MM.1S (cell line): ENCODE measurements around the gene HCN2.

Experiments
- DNase-seq: peaks from one replicate; pipeline ENCODE4 v3.0.0-alpha.2; 2015
- H2AFZ ChIP-seq: fragments of 300-600 bp; sonication (generic); 2 replicates; pipeline ENCODE4 v1.6.0; 2016; ENCODE audit warnings: antibody characterized with exemption, low read length
- H3F3A ChIP-seq: fragments of 300-600 bp; sonication (generic); 2 replicates; pipeline ENCODE4 v1.6.1; 2016; ENCODE audit warnings: mild to moderate bottlenecking, antibody characterized with exemption, low read length, moderate library complexity, mixed read lengths; ENCODE audit not compliant: insufficient read depth
- H3K27ac ChIP-seq: fragments of 300-600 bp; sonication (generic); 2 replicates; pipeline ENCODE4 v1.5.1; 2016; ENCODE audit warnings: mild to moderate bottlenecking, low read length
- H3K27me3 ChIP-seq: fragments of 300-600 bp; sonication (generic); replicated peaks from 2 replicates; pipeline ENCODE4 v1.6.0; 2016; ENCODE audit warnings: low read length; ENCODE audit not compliant: insufficient read depth
- H3K36me3 ChIP-seq: fragments of 300-600 bp; sonication (generic); replicated peaks from 2 replicates; pipeline ENCODE4 v1.6.1; 2016; ENCODE audit warnings: mild to moderate bottlenecking, low read length, mixed read lengths; ENCODE audit not compliant: insufficient read depth
- H3K4me1 ChIP-seq: fragments of 300-600 bp; sonication (generic); 2 replicates; pipeline ENCODE4 v1.6.1; 2016; ENCODE audit warnings: low read length, mixed read lengths
- H3K4me2 ChIP-seq: fragments of 300-600 bp; sonication (generic); 2 replicates; pipeline ENCODE4 v1.6.0; 2016; ENCODE audit warnings: low read depth, low read length
- H3K4me3 ChIP-seq: fragments of 300-600 bp; sonication (generic); 2 replicates; pipeline ENCODE4 v1.5.1; 2016; ENCODE audit warnings: low read length, mixed read lengths
- H3K79me2 ChIP-seq: fragments of 300-600 bp; sonication (generic); 2 replicates; pipeline ENCODE4 v1.6.1; 2016; ENCODE audit warnings: mixed run types, low read length, mixed read lengths
- H3K9ac ChIP-seq: fragments of 300-600 bp; sonication (generic); 2 replicates; pipeline ENCODE4 v1.6.1; 2016; ENCODE audit warnings: low read length, mixed read lengths
- H3K9me2 ChIP-seq: fragments of 300-600 bp; sonication (generic); replicated peaks from 2 replicates; pipeline ENCODE4 v1.6.1; 2016; ENCODE audit warnings: mild to moderate bottlenecking, low read length, mixed read lengths; ENCODE audit not compliant: insufficient read depth
- H3K9me3 ChIP-seq: fragments of 300-600 bp; sonication (generic); replicated peaks from 2 replicates; pipeline ENCODE4 v1.6.1; 2016; ENCODE audit warnings: mild to moderate bottlenecking, low read length, mixed read lengths; ENCODE audit not compliant: insufficient read depth
- H4K20me1 ChIP-seq: fragments of 300-600 bp; sonication (generic); 2 replicates; pipeline ENCODE4 v1.6.1; 2016; ENCODE audit warnings: mild to moderate bottlenecking, low read length, moderate library complexity, mixed read lengths; ENCODE audit not compliant: insufficient read depth
- CTCF ChIP-seq: fragments of 300-600 bp; sonication (generic); IDR thresholded peaks from 2 replicates; pipeline ENCODE4 v1.5.1; 2016; ENCODE audit warnings: antibody characterized with exemption, low read length, mixed read lengths
- EZH2 ChIP-seq: fragments of 300-600 bp; sonication (generic); optimal IDR thresholded peaks from 2 replicates; pipeline ENCODE3; 2017; ENCODE audit warnings: low read depth, mild to moderate bottlenecking, antibody characterized with exemption, low read length, mixed read lengths
- EZH2phosphoT487 ChIP-seq: fragments of 300-600 bp; sonication (generic); IDR thresholded peaks from 2 replicates; pipeline ENCODE4 v1.6.1; 2018; ENCODE audit warnings: antibody characterized with exemption, low read length

HCN2 gene

DNA sequence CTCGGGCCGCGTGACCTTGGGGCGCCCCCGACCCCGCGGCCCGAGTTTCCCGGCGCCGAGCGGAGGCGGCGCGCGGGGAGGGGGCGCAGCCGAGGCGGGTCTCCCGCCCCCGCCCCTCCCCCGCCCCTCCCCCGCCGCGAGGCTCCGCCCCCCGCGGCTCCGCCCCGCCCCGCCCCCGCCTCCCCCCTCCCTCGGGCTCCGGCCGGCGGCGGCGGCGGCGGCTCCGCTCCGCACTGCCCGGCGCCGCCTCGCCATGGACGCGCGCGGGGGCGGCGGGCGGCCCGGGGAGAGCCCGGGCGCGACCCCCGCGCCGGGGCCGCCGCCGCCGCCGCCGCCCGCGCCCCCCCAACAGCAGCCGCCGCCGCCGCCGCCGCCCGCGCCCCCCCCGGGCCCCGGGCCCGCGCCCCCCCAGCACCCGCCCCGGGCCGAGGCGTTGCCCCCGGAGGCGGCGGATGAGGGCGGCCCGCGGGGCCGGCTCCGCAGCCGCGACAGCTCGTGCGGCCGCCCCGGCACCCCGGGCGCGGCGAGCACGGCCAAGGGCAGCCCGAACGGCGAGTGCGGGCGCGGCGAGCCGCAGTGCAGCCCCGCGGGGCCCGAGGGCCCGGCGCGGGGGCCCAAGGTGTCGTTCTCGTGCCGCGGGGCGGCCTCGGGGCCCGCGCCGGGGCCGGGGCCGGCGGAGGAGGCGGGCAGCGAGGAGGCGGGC lies at the start of gene HCN2:
HCN2 (plus strand) TSS at position 189 of the 703 bp plus-strand sequence; CDS start at position 254, 65 bp downstream.
- Histone ChIP-seq H3K9ac (no peak within 1 kb of the TSS), H3K4me1 (no peaks in the 10 kb centered on the region), H3K4me3 (no peak within 1 kb of the TSS), H4K20me1 (no peaks in the 10 kb centered on the region), H3K79me2 (no peaks in the 10 kb centered on the region), H3K27me3 (peaks cover 65% of the 10 kb centered on the region), H3F3A (no peaks in the 10 kb centered on the region), H3K9me3 (no peaks in the 10 kb centered on the region), H3K27ac (no peak within 1 kb of the TSS), H2AFZ (no peak within 1 kb of the TSS), H3K9me2 (no peaks in the 10 kb centered on the region), H3K36me3 (no peaks in the 10 kb centered on the region), H3K4me2 (no peak within 1 kb of the TSS)
- TF ChIP-seq EZH2 (no peak), EZH2phosphoT487 (no peak), CTCF (no peak)
- DNase-seq, result no peak

DNA sequence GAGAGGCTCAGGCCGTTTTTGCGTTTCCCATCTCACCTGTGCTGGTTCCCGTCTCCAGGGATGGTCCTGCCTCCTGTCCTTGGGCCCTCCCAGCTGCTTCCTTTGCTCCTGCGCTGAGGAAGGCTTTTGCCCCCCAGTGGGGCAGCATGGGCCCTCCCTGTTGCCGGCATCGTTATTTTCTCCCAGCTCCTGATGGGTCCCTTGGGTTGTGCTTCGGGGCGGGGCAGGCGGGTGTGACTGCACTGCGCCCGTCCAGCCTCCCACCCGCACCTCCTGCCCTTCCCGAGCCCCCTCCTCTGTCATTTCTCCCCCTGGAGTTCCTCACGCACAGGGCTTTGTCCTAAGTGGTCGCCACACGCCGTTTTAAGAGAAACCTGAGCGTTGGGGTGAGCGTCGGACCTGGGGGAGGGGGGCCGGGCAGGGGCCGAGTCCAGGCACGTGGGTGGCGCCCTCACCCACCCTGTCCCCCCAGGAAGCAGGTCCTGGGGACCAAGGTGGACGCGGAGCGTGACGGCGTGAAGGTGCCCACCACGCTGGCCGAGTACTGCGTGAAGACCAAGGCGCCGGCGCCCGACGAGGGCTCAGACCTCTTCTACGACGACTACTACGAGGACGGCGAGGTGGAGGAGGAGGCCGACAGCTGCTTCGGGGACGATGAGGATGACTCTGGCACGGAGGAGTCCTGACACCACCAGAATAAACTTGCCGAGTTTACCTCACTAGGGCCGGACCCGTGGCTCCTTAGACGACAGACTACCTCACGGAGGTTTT lies 48.6 kb upstream of the HCN2 start:
- no peaks in the 10 kb centered on the region for H4K20me1 ChIP-seq
- H3K4me1 ChIP-seq, result no peaks in the 10 kb centered on the region
- no peak overlapping the region for H2AFZ ChIP-seq
- TF ChIP-seq EZH2phosphoT487, result no peak
- TF ChIP-seq EZH2, result no peak
- no peak for TF ChIP-seq CTCF
- H3K36me3 ChIP-seq, result no peaks in the 10 kb centered on the region
- no peak overlapping the region for H3K4me3 ChIP-seq
- H3K9ac ChIP-seq, result no peak overlapping the region
- 0 out of 2 replicates have a peak, but pooled peaks cover 3% of the 10 kb centered on the region for H3K79me2 ChIP-seq
- H3K9me3 ChIP-seq, result no peaks in the 10 kb centered on the region
- no peaks in the 10 kb centered on the region; the same call in 1 of the 2 replicates for H3K27me3 ChIP-seq
- H3K4me2 ChIP-seq, result no peak overlapping the region
- H3K9me2 ChIP-seq, result no peaks in the 10 kb centered on the region
- DNase-seq, result no peak
- H3K27ac ChIP-seq, result no peak overlapping the region
- H3F3A ChIP-seq, result no peaks in the 10 kb centered on the region

DNA sequence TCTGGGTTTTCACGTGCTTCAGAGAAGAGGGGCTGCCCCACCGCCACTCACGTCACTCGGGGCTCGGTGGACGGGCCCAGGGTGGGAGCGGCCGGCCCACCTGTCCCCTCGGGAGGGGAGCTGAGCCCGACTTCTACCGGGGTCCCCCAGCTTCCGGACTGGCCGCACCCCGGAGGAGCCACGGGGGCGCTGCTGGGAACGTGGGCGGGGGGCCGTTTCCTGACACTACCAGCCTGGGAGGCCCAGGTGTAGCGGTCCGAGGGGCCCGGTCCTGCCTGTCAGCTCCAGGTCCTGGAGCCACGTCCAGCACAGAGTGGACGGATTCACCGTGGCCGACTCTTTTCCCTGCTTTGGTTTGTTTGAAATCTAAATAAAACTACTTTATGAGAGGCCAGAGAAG lies 48.0 kb upstream of the HCN2 start:
- no peak overlapping the region for H3K9ac ChIP-seq
- H3K27ac ChIP-seq, result no peak overlapping the region
- H2AFZ ChIP-seq, result no peak overlapping the region
- no peaks in the 10 kb centered on the region for H3K9me3 ChIP-seq
- H3K4me2 ChIP-seq, result no peak overlapping the region
- TF ChIP-seq EZH2phosphoT487, result no peak
- TF ChIP-seq EZH2, result no peak
- no peak for TF ChIP-seq CTCF
- H3K9me2 ChIP-seq, result no peaks in the 10 kb centered on the region
- H3K27me3 ChIP-seq, result peaks cover under 1% of the 10 kb centered on the region; the same call in 1 of the 2 replicates
- no peaks in the 10 kb centered on the region for H3K36me3 ChIP-seq
- H3K4me3 ChIP-seq, result no peak overlapping the region
- H4K20me1 ChIP-seq, result no peaks in the 10 kb centered on the region
- 0 out of 2 replicates have a peak, but pooled peaks cover 3% of the 10 kb centered on the region for H3K79me2 ChIP-seq
- H3F3A ChIP-seq, result no peaks in the 10 kb centered on the region
- no peaks in the 10 kb centered on the region for H3K4me1 ChIP-seq
- DNase-seq, result no peak
